Erythroblast (primary cell): ENCODE data around the gene ACSL3.

ENCODE experiments used
- GATA1 ChIP-seq: IDR thresholded peaks from 2 replicates; pipeline ENCODE4 v1.6.1; 2011; ENCODE audit warnings: low read depth, mild to moderate bottlenecking, control low read depth, low read length, moderate library complexity
- POLR2A ChIP-seq: IDR thresholded peaks from 2 replicates; pipeline ENCODE4 v1.6.1; 2011; ENCODE audit warnings: mild to moderate bottlenecking, low read length

- TF ChIP-seq POLR2A (no peak), GATA1 (no peak)
These were observed 37.1 kb downstream of the ACSL3 start for GRCh38 chr2:222897898-222898297.
